ENCODE results near the gene FAM163B.
A peak's percentile ranks its signal among the peaks of the same experiment; 100 is the strongest.

Gene FAM163B

GRCh38 chr9:133561976-133562554 lies 47.1 kb downstream of the FAM163B start:
- Histone ChIP-seq H3K27ac (ENCODE audit: low read depth in 2 of 2, low read length in 2 of 2) (no peak overlapping the region), H3K4me1 (ENCODE audit: control insufficient read depth in 2 of 2, insufficient read depth in 2 of 2, low read length in 2 of 2) (peaks cover 8 to 14% of the 10 kb centered on the region in 2 donors), H3K4me3 (ENCODE audit: low read length in 2 of 2) (no peak overlapping the region), H3K36me3 (ENCODE audit: control insufficient read depth in 2 of 2, insufficient read depth in 2 of 2, low read length in 2 of 2) (no peaks in the 10 kb centered on the region), H3K9ac (ENCODE audit: low read depth in 1 of 2, low read length in 2 of 2) (no peak overlapping the region), H3K9me3 (ENCODE audit: control insufficient read depth in 2 of 2, low read length in 2 of 2) (no peaks in the 10 kb centered on the region), H3K27me3 (ENCODE audit: control insufficient read depth in 2 of 2, insufficient read depth in 2 of 2, low read length in 2 of 2) (no peaks in the 10 kb centered on the region)

- Histone ChIP-seq H3K9ac (ENCODE audit: low read depth in 1 of 2, low read length in 2 of 2) (no peak overlapping the region), H3K4me3 (ENCODE audit: low read length in 2 of 2) (no peak overlapping the region), H3K27me3 (ENCODE audit: control insufficient read depth in 2 of 2, insufficient read depth in 2 of 2, low read length in 2 of 2) (no peaks in the 10 kb centered on the region)
Observed at GRCh38 chr9:133560944-133561343, 48.2 kb downstream of the FAM163B start.

DNA sequence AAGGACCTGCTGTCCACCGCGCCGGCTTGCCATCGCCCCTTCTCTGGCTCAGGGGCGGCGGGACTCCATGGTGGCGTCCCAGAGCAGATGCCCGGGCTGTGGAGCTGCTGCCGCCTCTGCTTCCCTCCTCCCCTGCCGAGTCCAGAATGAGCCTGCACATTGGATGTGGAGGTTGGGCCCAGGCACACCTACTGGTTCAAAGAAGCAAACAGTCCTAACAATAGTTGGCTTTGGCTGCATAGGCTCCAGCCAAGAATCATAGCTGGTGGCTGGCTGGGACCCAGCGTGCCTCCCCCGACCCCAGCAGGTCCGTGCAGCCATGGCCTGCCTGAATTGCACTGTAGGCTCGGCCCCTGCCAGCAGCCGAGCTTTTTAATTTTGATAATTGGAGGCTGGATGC lies 48.9 kb downstream of the FAM163B start:
- H3K27me3 ChIP-seq (ENCODE audit: control insufficient read depth in 2 of 2, insufficient read depth in 2 of 2, low read length in 2 of 2): no peaks in the 10 kb centered on the region
- no peak overlapping the region for H3K9ac ChIP-seq (ENCODE audit: low read depth in 1 of 2, low read length in 2 of 2)
- H3K36me3 ChIP-seq (ENCODE audit: control insufficient read depth in 2 of 2, insufficient read depth in 2 of 2, low read length in 2 of 2): no peaks in the 10 kb centered on the region
- no peak overlapping the region for H3K27ac ChIP-seq (ENCODE audit: low read depth in 2 of 2, low read length in 2 of 2)
- peaks cover 8 to 14% of the 10 kb centered on the region in 2 donors for H3K4me1 ChIP-seq (ENCODE audit: control insufficient read depth in 2 of 2, insufficient read depth in 2 of 2, low read length in 2 of 2)
- no peak overlapping the region for H3K4me3 ChIP-seq (ENCODE audit: low read length in 2 of 2)
- H3K9me3 ChIP-seq (ENCODE audit: control insufficient read depth in 2 of 2, low read length in 2 of 2): no peaks in the 10 kb centered on the region

More at GRCh38 chr9:133560944-133561343, 48.2 kb downstream of the FAM163B start:
- Histone ChIP-seq H3K9me3 (ENCODE audit: control insufficient read depth in 2 of 2, low read length in 2 of 2) (no peaks in the 10 kb centered on the region), H3K27ac (ENCODE audit: low read depth in 2 of 2, low read length in 2 of 2) (no peak overlapping the region), H3K36me3 (ENCODE audit: control insufficient read depth in 2 of 2, insufficient read depth in 2 of 2, low read length in 2 of 2) (no peaks in the 10 kb centered on the region), H3K4me1 (ENCODE audit: control insufficient read depth in 2 of 2, insufficient read depth in 2 of 2, low read length in 2 of 2) (peaks cover 8 to 14% of the 10 kb centered on the region in 2 donors)

DNA sequence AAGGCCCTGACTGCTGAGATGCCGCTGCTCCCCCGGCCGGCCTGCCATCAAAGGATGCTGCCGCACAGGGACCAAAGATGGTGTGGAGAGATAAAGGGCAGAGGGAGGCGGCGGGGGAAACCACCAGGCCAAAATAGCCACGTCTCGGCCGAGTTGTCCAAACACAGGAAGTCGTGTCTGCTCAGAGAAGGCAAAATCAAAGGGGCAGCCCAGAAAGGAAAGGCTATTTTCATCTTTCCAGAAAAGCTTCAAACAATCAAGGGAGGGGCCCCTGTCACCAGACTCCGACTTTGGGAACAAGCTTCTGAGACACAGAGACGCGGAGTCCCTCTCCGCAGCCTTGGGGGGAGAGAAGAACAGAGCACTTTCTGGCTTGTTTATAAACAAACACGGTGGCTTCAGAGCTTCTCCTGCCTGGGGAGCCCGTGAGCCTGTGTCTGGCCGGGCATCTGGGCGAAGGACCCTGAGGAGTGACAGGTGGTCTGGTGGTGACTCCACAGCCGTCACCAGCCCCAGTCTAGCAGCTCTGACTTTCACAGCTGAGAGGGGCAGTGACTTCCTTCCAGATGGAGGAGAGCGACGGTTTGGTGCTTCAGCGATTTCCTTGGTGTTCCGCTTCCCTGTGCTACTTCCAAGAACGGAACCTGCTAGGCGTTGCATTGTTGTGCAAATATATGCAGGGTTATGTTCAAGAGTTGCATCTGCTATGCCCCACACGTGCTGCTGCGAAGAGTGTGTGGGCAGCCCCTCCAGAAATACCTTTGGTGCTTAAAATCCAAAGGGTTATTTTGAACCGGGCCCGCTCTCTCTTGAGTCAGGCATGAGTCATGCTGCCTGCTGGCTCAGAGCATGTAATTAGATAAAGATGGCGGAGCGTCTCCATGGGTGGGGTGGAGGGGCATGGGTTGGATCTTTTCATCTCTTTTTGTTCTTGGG lies 50.7 kb downstream of the FAM163B start:
- Histone ChIP-seq H3K27me3 (ENCODE audit: control insufficient read depth in 2 of 2, insufficient read depth in 2 of 2, low read length in 2 of 2) (no peaks in the 10 kb centered on the region), H3K9ac (ENCODE audit: low read depth in 1 of 2, low read length in 2 of 2) (no peak overlapping the region), H3K4me3 (ENCODE audit: low read length in 2 of 2) (no peak overlapping the region), H3K9me3 (ENCODE audit: control insufficient read depth in 2 of 2, low read length in 2 of 2) (no peaks in the 10 kb centered on the region), H3K4me1 (ENCODE audit: control insufficient read depth in 2 of 2, insufficient read depth in 2 of 2, low read length in 2 of 2) (peaks cover 6 to 12% of the 10 kb centered on the region in 2 donors), H3K27ac (ENCODE audit: low read depth in 2 of 2, low read length in 2 of 2) (peak overlapping the region in 1 of 2 donors; percentile 43), H3K36me3 (ENCODE audit: control insufficient read depth in 2 of 2, insufficient read depth in 2 of 2, low read length in 2 of 2) (no peaks in the 10 kb centered on the region)

DNA sequence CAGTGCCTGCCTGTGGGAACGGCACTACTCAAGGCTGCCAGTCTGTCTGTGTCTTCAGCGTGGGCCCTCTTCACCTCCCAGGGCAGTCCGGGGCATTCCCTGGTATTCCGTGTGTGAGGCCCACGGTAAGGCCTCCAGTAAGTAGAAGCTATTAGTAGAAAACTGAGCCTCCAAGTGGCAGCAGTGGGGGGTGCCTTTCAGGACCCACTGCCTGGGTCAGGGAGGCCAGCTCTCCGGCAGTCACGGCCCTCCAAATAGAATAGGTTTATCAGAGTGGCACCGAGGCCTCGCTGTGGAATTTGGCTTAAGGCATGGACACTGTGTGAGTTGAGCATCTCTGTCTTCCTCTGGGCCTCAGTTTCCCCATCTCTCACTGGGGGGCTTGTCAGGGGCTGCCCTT lies 51.6 kb downstream of the FAM163B start:
- H3K27me3 ChIP-seq (ENCODE audit: control insufficient read depth in 2 of 2, insufficient read depth in 2 of 2, low read length in 2 of 2): no peaks in the 10 kb centered on the region
- no peaks in the 10 kb centered on the region for H3K9me3 ChIP-seq (ENCODE audit: control insufficient read depth in 2 of 2, low read length in 2 of 2)
- peaks cover 0 to 4% of the 10 kb centered on the region in 2 donors for H3K4me1 ChIP-seq (ENCODE audit: control insufficient read depth in 2 of 2, insufficient read depth in 2 of 2, low read length in 2 of 2)
- H3K9ac ChIP-seq (ENCODE audit: low read depth in 1 of 2, low read length in 2 of 2): no peak overlapping the region
- no peaks in the 10 kb centered on the region for H3K36me3 ChIP-seq (ENCODE audit: control insufficient read depth in 2 of 2, insufficient read depth in 2 of 2, low read length in 2 of 2)
- peak overlapping the region in 1 of 2 donors; percentile 16 for H3K27ac ChIP-seq (ENCODE audit: low read depth in 2 of 2, low read length in 2 of 2)
- H3K4me3 ChIP-seq (ENCODE audit: low read length in 2 of 2): no peak overlapping the region

DNA sequence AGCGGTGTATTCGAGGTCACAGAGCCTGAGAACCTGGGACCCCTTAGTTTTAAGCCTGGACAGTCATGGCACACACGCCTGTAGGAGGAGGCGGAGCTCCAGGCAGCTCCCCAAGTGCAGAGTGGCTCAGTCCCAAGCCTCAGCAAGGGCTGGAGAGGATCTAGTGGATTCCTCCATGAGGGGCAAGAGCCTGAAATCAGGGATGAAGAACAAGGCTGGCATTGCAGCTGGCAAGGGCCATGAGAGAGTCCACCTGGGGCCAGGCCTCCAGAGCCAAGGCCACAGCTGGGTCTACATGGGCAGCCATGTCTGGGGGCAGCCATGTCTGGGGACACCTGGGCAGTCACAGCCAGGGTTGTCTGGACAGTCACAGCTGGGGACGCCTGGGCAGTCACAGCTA lies 52.8 kb downstream of the FAM163B start:
- Histone ChIP-seq H3K9me3 (ENCODE audit: control insufficient read depth in 2 of 2, low read length in 2 of 2) (no peaks in the 10 kb centered on the region), H3K27me3 (ENCODE audit: control insufficient read depth in 2 of 2, insufficient read depth in 2 of 2, low read length in 2 of 2) (no peaks in the 10 kb centered on the region), H3K4me3 (ENCODE audit: low read length in 2 of 2) (no peak overlapping the region), H3K27ac (ENCODE audit: low read depth in 2 of 2, low read length in 2 of 2) (no peak overlapping the region), H3K36me3 (ENCODE audit: control insufficient read depth in 2 of 2, insufficient read depth in 2 of 2, low read length in 2 of 2) (no peaks in the 10 kb centered on the region), H3K9ac (ENCODE audit: low read depth in 1 of 2, low read length in 2 of 2) (no peak overlapping the region), H3K4me1 (ENCODE audit: control insufficient read depth in 2 of 2, insufficient read depth in 2 of 2, low read length in 2 of 2) (peaks cover 0 to 4% of the 10 kb centered on the region in 2 donors)

GRCh38 chr9:133554729-133555128 lies 54.5 kb downstream of the FAM163B start:
- Histone ChIP-seq H3K9me3 (ENCODE audit: control insufficient read depth in 2 of 2, low read length in 2 of 2) (no peaks in the 10 kb centered on the region), H3K9ac (ENCODE audit: low read depth in 1 of 2, low read length in 2 of 2) (no peak overlapping the region), H3K4me1 (ENCODE audit: control insufficient read depth in 2 of 2, insufficient read depth in 2 of 2, low read length in 2 of 2) (peaks cover 0 to 4% of the 10 kb centered on the region in 2 donors), H3K36me3 (ENCODE audit: control insufficient read depth in 2 of 2, insufficient read depth in 2 of 2, low read length in 2 of 2) (no peaks in the 10 kb centered on the region), H3K27me3 (ENCODE audit: control insufficient read depth in 2 of 2, insufficient read depth in 2 of 2, low read length in 2 of 2) (no peaks in the 10 kb centered on the region), H3K27ac (ENCODE audit: low read depth in 2 of 2, low read length in 2 of 2) (no peak overlapping the region), H3K4me3 (ENCODE audit: low read length in 2 of 2) (no peak overlapping the region)

GRCh38 chr9:133553973-133554713 lies 55.0 kb downstream of the FAM163B start:
- Histone ChIP-seq H3K27ac (ENCODE audit: low read depth in 2 of 2, low read length in 2 of 2) (no peak overlapping the region), H3K9me3 (ENCODE audit: control insufficient read depth in 2 of 2, low read length in 2 of 2) (no peaks in the 10 kb centered on the region), H3K36me3 (ENCODE audit: control insufficient read depth in 2 of 2, insufficient read depth in 2 of 2, low read length in 2 of 2) (no peaks in the 10 kb centered on the region)

GRCh38 chr9:133553123-133553522 lies 56.1 kb downstream of the FAM163B start:
- no peaks in the 10 kb centered on the region for H3K27me3 ChIP-seq (ENCODE audit: control insufficient read depth in 2 of 2, insufficient read depth in 2 of 2, low read length in 2 of 2)
- no peak overlapping the region for H3K9ac ChIP-seq (ENCODE audit: low read depth in 1 of 2, low read length in 2 of 2)
- H3K9me3 ChIP-seq (ENCODE audit: control insufficient read depth in 2 of 2, low read length in 2 of 2): no peaks in the 10 kb centered on the region
- H3K4me1 ChIP-seq (ENCODE audit: control insufficient read depth in 2 of 2, insufficient read depth in 2 of 2, low read length in 2 of 2): peaks cover 0 to 2% of the 10 kb centered on the region in 2 donors
- H3K4me3 ChIP-seq (ENCODE audit: low read length in 2 of 2): no peak overlapping the region
- H3K36me3 ChIP-seq (ENCODE audit: control insufficient read depth in 2 of 2, insufficient read depth in 2 of 2, low read length in 2 of 2): no peaks in the 10 kb centered on the region
- no peak overlapping the region for H3K27ac ChIP-seq (ENCODE audit: low read depth in 2 of 2, low read length in 2 of 2)

More at GRCh38 chr9:133553973-133554713, 55.0 kb downstream of the FAM163B start:
- H3K4me1 ChIP-seq (ENCODE audit: control insufficient read depth in 2 of 2, insufficient read depth in 2 of 2, low read length in 2 of 2): peaks cover 0 to 4% of the 10 kb centered on the region in 2 donors
- no peak overlapping the region for H3K9ac ChIP-seq (ENCODE audit: low read depth in 1 of 2, low read length in 2 of 2)
- no peaks in the 10 kb centered on the region for H3K27me3 ChIP-seq (ENCODE audit: control insufficient read depth in 2 of 2, insufficient read depth in 2 of 2, low read length in 2 of 2)
- H3K4me3 ChIP-seq (ENCODE audit: low read length in 2 of 2): no peak overlapping the region

GRCh38 chr9:133552236-133552635 lies 57.0 kb downstream of the FAM163B start:
- Histone ChIP-seq H3K36me3 (ENCODE audit: control insufficient read depth in 2 of 2, insufficient read depth in 2 of 2, low read length in 2 of 2) (peaks cover 0 to 1% of the 10 kb centered on the region in 2 donors), H3K4me1 (ENCODE audit: control insufficient read depth in 2 of 2, insufficient read depth in 2 of 2, low read length in 2 of 2) (no peaks in the 10 kb centered on the region), H3K9me3 (ENCODE audit: control insufficient read depth in 2 of 2, low read length in 2 of 2) (no peaks in the 10 kb centered on the region), H3K27ac (ENCODE audit: low read depth in 2 of 2, low read length in 2 of 2) (no peak overlapping the region), H3K4me3 (ENCODE audit: low read length in 2 of 2) (no peak overlapping the region), H3K27me3 (ENCODE audit: control insufficient read depth in 2 of 2, insufficient read depth in 2 of 2, low read length in 2 of 2) (no peaks in the 10 kb centered on the region), H3K9ac (ENCODE audit: low read depth in 1 of 2, low read length in 2 of 2) (no peak overlapping the region)
